ENCODE results near the gene MTMR10.
A peak's percentile ranks its signal among the peaks of the same experiment; 100 is the strongest.

DNA sequence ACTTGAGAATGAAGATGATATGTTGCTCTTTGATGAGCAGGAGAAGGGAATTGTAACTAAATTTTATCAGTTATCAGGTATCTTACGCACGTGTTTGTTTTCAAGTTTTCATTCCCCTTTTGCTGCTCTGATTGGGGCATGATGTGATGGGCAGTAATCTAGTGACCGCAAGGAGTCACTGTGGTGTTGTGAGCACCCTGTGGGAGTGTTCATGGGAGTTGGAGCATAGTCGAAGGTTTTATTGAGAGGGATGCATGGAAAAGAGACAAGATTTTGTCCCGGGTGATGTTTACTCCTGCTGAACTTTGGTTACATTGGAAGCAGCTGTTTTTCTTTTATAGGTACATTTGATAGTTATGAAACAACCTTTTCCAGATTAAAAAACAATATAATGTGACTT, 85.6 kb downstream of the MTMR10 start:
- TF ChIP-seq, protein P1, sequence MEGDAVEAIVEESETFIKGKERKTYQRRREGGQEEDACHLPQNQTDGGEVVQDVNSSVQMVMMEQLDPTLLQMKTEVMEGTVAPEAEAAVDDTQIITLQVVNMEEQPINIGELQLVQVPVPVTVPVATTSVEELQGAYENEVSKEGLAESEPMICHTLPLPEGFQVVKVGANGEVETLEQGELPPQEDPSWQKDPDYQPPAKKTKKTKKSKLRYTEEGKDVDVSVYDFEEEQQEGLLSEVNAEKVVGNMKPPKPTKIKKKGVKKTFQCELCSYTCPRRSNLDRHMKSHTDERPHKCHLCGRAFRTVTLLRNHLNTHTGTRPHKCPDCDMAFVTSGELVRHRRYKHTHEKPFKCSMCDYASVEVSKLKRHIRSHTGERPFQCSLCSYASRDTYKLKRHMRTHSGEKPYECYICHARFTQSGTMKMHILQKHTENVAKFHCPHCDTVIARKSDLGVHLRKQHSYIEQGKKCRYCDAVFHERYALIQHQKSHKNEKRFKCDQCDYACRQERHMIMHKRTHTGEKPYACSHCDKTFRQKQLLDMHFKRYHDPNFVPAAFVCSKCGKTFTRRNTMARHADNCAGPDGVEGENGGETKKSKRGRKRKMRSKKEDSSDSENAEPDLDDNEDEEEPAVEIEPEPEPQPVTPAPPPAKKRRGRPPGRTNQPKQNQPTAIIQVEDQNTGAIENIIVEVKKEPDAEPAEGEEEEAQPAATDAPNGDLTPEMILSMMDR (conservative IDR thresholded peaks at IDR 0.05; ENCODE audit: low read depth, low read length) = peak; percentile 34
- TF ChIP-seq, protein P2, sequence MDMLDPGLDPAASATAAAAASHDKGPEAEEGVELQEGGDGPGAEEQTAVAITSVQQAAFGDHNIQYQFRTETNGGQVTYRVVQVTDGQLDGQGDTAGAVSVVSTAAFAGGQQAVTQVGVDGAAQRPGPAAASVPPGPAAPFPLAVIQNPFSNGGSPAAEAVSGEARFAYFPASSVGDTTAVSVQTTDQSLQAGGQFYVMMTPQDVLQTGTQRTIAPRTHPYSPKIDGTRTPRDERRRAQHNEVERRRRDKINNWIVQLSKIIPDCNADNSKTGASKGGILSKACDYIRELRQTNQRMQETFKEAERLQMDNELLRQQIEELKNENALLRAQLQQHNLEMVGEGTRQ (IDR thresholded peaks at IDR 0.05; ENCODE audit: low read depth, low read length) = no peak
- TF ChIP-seq RAD21 (IDR thresholded peaks at IDR 0.05; ENCODE audit: low read length) (peak; percentile 30; the same call in 1 of the 2 replicates), FOS (IDR thresholded peaks at IDR 0.05; ENCODE audit: low read depth, low read length) (no peak), POLR2A (IDR thresholded peaks at IDR 0.05; ENCODE audit: low read depth, low read length) (no peak), CEBPB (IDR thresholded peaks at IDR 0.05; ENCODE audit: low read depth, low read length) (no peak), SMC3 (IDR thresholded peaks at IDR 0.05; ENCODE audit: low read depth, low read length) (0 out of 2 replicates have a peak, but pooled peaks have one; percentile 11), MAFK (IDR thresholded peaks at IDR 0.05; ENCODE audit: low read depth, low read length) (no peak), RFX5 (IDR thresholded peaks at IDR 0.05; ENCODE audit: low read depth, low read length) (no peak), BHLHE40 (IDR thresholded peaks at IDR 0.05; ENCODE audit: low read depth, low read length) (no peak), MAZ (IDR thresholded peaks at IDR 0.05; ENCODE audit: borderline replicate concordance, low read depth, low read length) (no peak)
- TF ChIP-seq, protein P3, sequence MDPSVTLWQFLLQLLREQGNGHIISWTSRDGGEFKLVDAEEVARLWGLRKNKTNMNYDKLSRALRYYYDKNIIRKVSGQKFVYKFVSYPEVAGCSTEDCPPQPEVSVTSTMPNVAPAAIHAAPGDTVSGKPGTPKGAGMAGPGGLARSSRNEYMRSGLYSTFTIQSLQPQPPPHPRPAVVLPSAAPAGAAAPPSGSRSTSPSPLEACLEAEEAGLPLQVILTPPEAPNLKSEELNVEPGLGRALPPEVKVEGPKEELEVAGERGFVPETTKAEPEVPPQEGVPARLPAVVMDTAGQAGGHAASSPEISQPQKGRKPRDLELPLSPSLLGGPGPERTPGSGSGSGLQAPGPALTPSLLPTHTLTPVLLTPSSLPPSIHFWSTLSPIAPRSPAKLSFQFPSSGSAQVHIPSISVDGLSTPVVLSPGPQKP (IDR thresholded peaks at IDR 0.05; ENCODE audit: borderline replicate concordance, low read depth, low read length) = no peak
